Liver (tissue), 9 donors: ENCODE data around the gene TFF2. TPM values are rescaled to one million over a fixed set of nuclear protein-coding genes. Genes with fewer than 3 reads are reported as not detected.

Experiments
- DNase-seq: peaks from one replicate; pipeline ENCODE4 v3.0.0-alpha.2; 2017; ENCODE audit warnings: low spot score
- H3K27ac ChIP-seq, 2 donors: one replicate each; pipeline ENCODE4 v1.7.0; 2013; ENCODE audit warnings: inconsistent platforms in 2 of 2, low read length in 2 of 2, control low read depth in 1 of 2, low read depth in 1 of 2, mild to moderate bottlenecking in 1 of 2
- H3K27me3 ChIP-seq, 4 donors: one replicate each; pipeline versions ENCODE4 v1.6.1 to v1.7.0; 2013; ENCODE audit warnings: low read length in 3 of 4, inconsistent platforms in 1 of 4, mild to moderate bottlenecking in 1 of 4, moderate library complexity in 1 of 4; ENCODE audit not compliant: control insufficient read depth in 4 of 4, insufficient read depth in 4 of 4
- H3K36me3 ChIP-seq, 4 donors: one replicate each; pipeline versions ENCODE4 v1.6.1 to v1.7.0; 2013; ENCODE audit warnings: low read length in 3 of 4, mild to moderate bottlenecking in 3 of 4, low read depth in 1 of 4, moderate library complexity in 1 of 4; ENCODE audit not compliant: control insufficient read depth in 4 of 4, insufficient read depth in 3 of 4
- H3K4me1 ChIP-seq, 4 donors: one replicate each; pipeline versions ENCODE4 v1.6.1 to v1.7.0; 2013; ENCODE audit warnings: low read length in 3 of 4, mild to moderate bottlenecking in 3 of 4, moderate library complexity in 1 of 4; ENCODE audit not compliant: control insufficient read depth in 4 of 4, insufficient read depth in 4 of 4
- H3K4me3 ChIP-seq, 3 donors: one replicate each; pipeline versions ENCODE4 v1.6.1 to v1.7.0; 2013; ENCODE audit warnings: low read length in 3 of 3, control low read depth in 1 of 3, low read depth in 1 of 3, mild to moderate bottlenecking in 1 of 3
- H3K9ac ChIP-seq, 2 donors: one replicate each; pipeline ENCODE4 v1.7.0; 2013; ENCODE audit warnings: low read length in 2 of 2, mild to moderate bottlenecking in 2 of 2, moderate library complexity in 2 of 2, control low read depth in 1 of 2, low read depth in 1 of 2
- H3K9me3 ChIP-seq, 4 donors: one replicate each; pipeline versions ENCODE4 v1.6.1 to v1.7.0; 2013; ENCODE audit warnings: low read length in 3 of 4; ENCODE audit not compliant: control insufficient read depth in 4 of 4
- ATF3 ChIP-seq: IDR thresholded peaks from 2 replicates; pipeline ENCODE4 v1.6.1; 2016; ENCODE audit warnings: antibody characterized with exemption
- CTCF ChIP-seq: fragments of 150-350 bp; IDR thresholded peaks from 2 replicates; pipeline ENCODE4 v1.5.1; 2017; ENCODE audit warnings: improper control_type of control experiment, low read depth, low read length; ENCODE audit not compliant: missing input control
- EGR1 ChIP-seq, 2 donors: IDR thresholded peaks; 2 replicates each; pipeline ENCODE4 v1.6.1; 2016 to 2018; ENCODE audit warnings: antibody characterized with exemption in 2 of 2, low read depth in 2 of 2
- FOXA1 ChIP-seq: IDR thresholded peaks from 2 replicates; pipeline ENCODE4 v1.6.1; 2016; ENCODE audit warnings: antibody characterized with exemption
- FOXA2 ChIP-seq: IDR thresholded peaks from 2 replicates; pipeline ENCODE4 v1.6.1; 2016; ENCODE audit warnings: antibody characterized with exemption
- GABPA ChIP-seq, 2 donors: IDR thresholded peaks in 1 of 2; conservative IDR thresholded peaks in 1 of 2; 2 replicates each; pipeline ENCODE4 v1.6.1; 2016; ENCODE audit warnings: antibody characterized with exemption in 2 of 2, mild to moderate bottlenecking in 1 of 2, moderate library complexity in 1 of 2
- HNF4A ChIP-seq, 2 donors: conservative IDR thresholded peaks; 2 replicates each; pipeline ENCODE4 v1.6.1; 2016; ENCODE audit warnings: antibody characterized with exemption in 2 of 2, mild to moderate bottlenecking in 2 of 2
- HNF4G ChIP-seq: IDR thresholded peaks from 2 replicates; pipeline ENCODE4 v1.6.1; 2016; ENCODE audit warnings: antibody characterized with exemption
- JUND ChIP-seq, 2 donors: IDR thresholded peaks; 2 replicates each; pipeline ENCODE4 v1.6.1; 2016; ENCODE audit warnings: antibody characterized with exemption in 2 of 2
- MAX ChIP-seq: IDR thresholded peaks from 2 replicates; pipeline ENCODE4 v1.6.1; 2016; ENCODE audit warnings: antibody characterized with exemption
- NR2F2 ChIP-seq: IDR thresholded peaks from 2 replicates; pipeline ENCODE4 v1.6.1; 2016; ENCODE audit warnings: antibody characterized with exemption
- RAD21 ChIP-seq, 2 donors: IDR thresholded peaks; 2 replicates each; pipeline ENCODE4 v1.6.1; 2016; ENCODE audit warnings: antibody characterized with exemption in 2 of 2, mild to moderate bottlenecking in 2 of 2
- REST ChIP-seq: IDR thresholded peaks from 2 replicates; pipeline ENCODE4 v1.6.1; 2016; ENCODE audit warnings: antibody characterized with exemption, mild to moderate bottlenecking
- RXRA ChIP-seq, 2 donors: IDR thresholded peaks; 2 replicates each; pipeline ENCODE4 v1.6.1; 2017 to 2018; ENCODE audit warnings: antibody characterized with exemption in 2 of 2, mild to moderate bottlenecking in 1 of 2
- SP1 ChIP-seq: IDR thresholded peaks from 2 replicates; pipeline ENCODE4 v1.6.1; 2018; ENCODE audit warnings: antibody characterized with exemption, mild to moderate bottlenecking
- TAF1 ChIP-seq: conservative IDR thresholded peaks from 2 replicates; pipeline ENCODE4 v1.6.1; 2016; ENCODE audit warnings: antibody characterized with exemption, mild to moderate bottlenecking
- YY1 ChIP-seq: IDR thresholded peaks from 2 replicates; pipeline ENCODE4 v1.6.1; 2016; ENCODE audit warnings: antibody characterized with exemption, mild to moderate bottlenecking
- ZBTB33 ChIP-seq: IDR thresholded peaks from 2 replicates; pipeline ENCODE4 v1.6.1; 2016; ENCODE audit warnings: antibody characterized with exemption
- WGBS: extraction: QIAGEN DNeasy Blood & Tissue Kit; methylation state at CpG from one replicate; pipeline ENCODE4 v1.1.7; 2013; 5-methylcytosine and 5-hydroxymethylcytosine counted together
- polyA plus RNA-seq, 2 donors: library from polyadenylated mRNA; stranded (reverse) in 1 of 2; unstranded in 1 of 2; fragments of 200-250 nt in 1 of 2; fragments of >200 nt in 1 of 2; fragmentation: Nextera tagmentation in 1 of 2; extraction: Ambion mirVana in 1 of 2; gene quantifications; one replicate each; pipeline versions ENCODE4 v1.2.1 to v1.2.3, GENCODE V29; 2013 to 2015
- total RNA-seq, 2 donors: library from RNA; depleted of rRNA; stranded (reverse); fragments of >200 nt; gene quantifications; one replicate each; pipeline ENCODE4 v1.2.3, GENCODE V29; 2014
- donor health status: healthy.
- donor health status: healthy.
- donor health status: healthy.
- donor health status: healthy.
- donor health status: healthy.

Gene TFF2
- total and polyA plus RNA-seq, 4 donors = 1.0 TPM; not detected in 3

GRCh38 chr21:42373196-42373907 is 22.6 kb upstream of the TFF2 start:
- TF ChIP-seq YY1 (no peak), SP1 (no peak), HNF4G (no peak), MAX (no peak), RXRA (IDR thresholded peaks at IDR 0.05) (no peak), HNF4A (conservative IDR thresholded peaks at IDR 0.05) (no peak), TAF1 (no peak), NR2F2 (no peak), ATF3 (no peak), CTCF (no peak), GABPA (IDR thresholded peaks at IDR 0.05 in 1 of 2, conservative IDR thresholded peaks at IDR 0.05 in 1 of 2) (no peak), FOXA2 (no peak), RAD21 (IDR thresholded peaks at IDR 0.05) (no peak), JUND (IDR thresholded peaks at IDR 0.05) (no peak)
- H3K36me3 ChIP-seq = no peaks in the 10 kb centered on the region
- no peaks in the 10 kb centered on the region for H3K4me1 ChIP-seq
- H3K9me3 ChIP-seq = no peaks in the 10 kb centered on the region
- DNase-seq = no peak
- H3K4me3 ChIP-seq = no peak overlapping the region
- H3K9ac ChIP-seq = no peak overlapping the region
- 80% methylated on average over 25 of the region's 25 CpGs for WGBS
- H3K27me3 ChIP-seq = peaks cover 0 to 5% (median 1%) of the 10 kb centered on the region in 4 donors
- no peak overlapping the region for H3K27ac ChIP-seq

GRCh38 chr21:42370894-42371654 is 20.3 kb upstream of the TFF2 start:
- no peaks in the 10 kb centered on the region for H3K9me3 ChIP-seq
- TF ChIP-seq ZBTB33 (no peak), GABPA (IDR thresholded peaks at IDR 0.05 in 1 of 2, conservative IDR thresholded peaks at IDR 0.05 in 1 of 2) (no peak), JUND (IDR thresholded peaks at IDR 0.05) (no peak), HNF4A (conservative IDR thresholded peaks at IDR 0.05) (no peak), YY1 (no peak), REST (no peak), MAX (no peak), ATF3 (no peak), SP1 (no peak), HNF4G (no peak), EGR1 (IDR thresholded peaks at IDR 0.05; ENCODE audit: low read depth in 2 of 2) (no peak), FOXA1 (no peak), CTCF (no peak), FOXA2 (no peak), TAF1 (no peak), RXRA (IDR thresholded peaks at IDR 0.05) (no peak), RAD21 (IDR thresholded peaks at IDR 0.05) (no peak), NR2F2 (no peak)
- H3K36me3 ChIP-seq = no peaks in the 10 kb centered on the region
- no peak overlapping the region for H3K9ac ChIP-seq
- H3K27me3 ChIP-seq = peaks cover 0 to 5% (median 1%) of the 10 kb centered on the region in 4 donors
- no peaks in the 10 kb centered on the region for H3K4me1 ChIP-seq
- H3K4me3 ChIP-seq = no peak overlapping the region
- no peak overlapping the region for H3K27ac ChIP-seq
- WGBS = 86% methylated on average over 18 of the region's 18 CpGs
- no peak for DNase-seq
